Suprapubic skin (tissue), 4 donors: ENCODE results near the gene TMEM109. TPM values are rescaled to one million over a fixed set of nuclear protein-coding genes. Genes with fewer than 3 reads are reported as not detected.
A peak's percentile ranks its signal among the peaks of the same experiment; 100 is the strongest.

Source experiments
- DNase-seq, 2 donors: peaks; one replicate each; pipeline ENCODE4 v3.0.0-alpha.2; 2019; ENCODE audit warnings: low spot score in 2 of 2
- H3K27ac ChIP-seq: fragments of 200-600 bp; sonication (generic); one replicate; pipeline ENCODE4 v1.5.1; 2019
- H3K27me3 ChIP-seq: fragments of 200-600 bp; sonication (generic); one replicate; pipeline ENCODE4 v1.5.1; 2019
- H3K36me3 ChIP-seq: fragments of 200-600 bp; sonication (generic); one replicate; pipeline ENCODE4 v1.5.1; 2019
- H3K4me1 ChIP-seq: fragments of 200-600 bp; sonication (generic); one replicate; pipeline ENCODE4 v1.5.1; 2019
- H3K4me3 ChIP-seq: fragments of 200-600 bp; sonication (generic); one replicate; pipeline ENCODE4 v1.5.1; 2019; ENCODE audit warnings: mild to moderate bottlenecking
- H3K9me3 ChIP-seq: fragments of 200-600 bp; sonication (generic); one replicate; pipeline ENCODE4 v1.5.1; 2019
- EP300 ChIP-seq: sonication (generic); formaldehyde crosslinking; IDR thresholded peaks from one replicate; pipeline ENCODE4 v1.6.1; 2017; ENCODE audit warnings: antibody characterized with exemption
- POLR2A ChIP-seq, 2 donors: fragments of 450-650 bp; IDR thresholded peaks; one replicate each; pipeline ENCODE4 v1.6.1; 2017; ENCODE audit warnings: antibody characterized with exemption in 2 of 2, mild to moderate bottlenecking in 2 of 2, moderate library complexity in 2 of 2
- POLR2AphosphoS5 ChIP-seq, 3 donors: sonication (generic); formaldehyde crosslinking; IDR thresholded peaks; one replicate each; pipeline ENCODE4 v1.6.1; 2017; ENCODE audit warnings: antibody characterized with exemption in 3 of 3
- WGBS: methylation state at CpG from one replicate; pipeline ENCODE4 v1.1.5; 2018; 5-methylcytosine and 5-hydroxymethylcytosine counted together
- total RNA-seq, 4 donors: library from RNA; depleted of rRNA; stranded (reverse); fragments of >200 nt; gene quantifications; one replicate each; pipeline ENCODE4 v1.1.0, GENCODE V29; 2016
- TF ChIP-seq, protein P1 (sequence below), 2 donors: fragments of 200-600 bp in 1 of 2; fragments of 450-650 bp in 1 of 2; sonication (generic) in 1 of 2; IDR thresholded peaks; one replicate each; pipeline ENCODE4 v1.5.1; 2016 to 2019; ENCODE audit warnings: antibody characterized with exemption in 2 of 2, mild to moderate bottlenecking in 1 of 2, moderate library complexity in 1 of 2

TMEM109 gene
- total RNA-seq, 4 donors from 2014 or later = 67.4 to 128 (median 110) TPM

DNA sequence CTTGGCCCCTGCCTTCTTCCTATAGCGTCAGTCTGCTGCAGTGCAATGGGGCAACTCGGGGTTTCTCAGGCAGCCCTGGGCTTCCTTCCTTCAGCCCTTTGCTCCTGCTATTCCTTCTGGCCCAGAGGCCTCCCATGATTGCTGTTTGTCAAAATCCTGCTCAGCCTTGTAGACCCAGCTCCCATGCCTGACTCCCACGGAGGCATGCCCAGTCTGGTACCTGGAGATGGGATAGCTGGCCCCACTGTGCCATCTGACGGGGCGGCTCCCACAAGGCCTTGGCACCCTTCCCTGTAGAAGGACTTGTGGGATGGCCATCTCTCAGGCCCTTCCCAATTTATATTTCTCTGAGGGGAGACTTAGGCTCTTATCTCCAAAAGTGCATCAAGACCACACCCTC lies 56.9 kb downstream of the TMEM109 start:
- 59% methylated on average over 5 of the region's 5 CpGs for WGBS
- TF ChIP-seq EP300 (no peak), POLR2AphosphoS5 (IDR thresholded peaks at IDR 0.05) (no peak), POLR2A (IDR thresholded peaks at IDR 0.05) (no peak)
- TF ChIP-seq, protein P1, sequence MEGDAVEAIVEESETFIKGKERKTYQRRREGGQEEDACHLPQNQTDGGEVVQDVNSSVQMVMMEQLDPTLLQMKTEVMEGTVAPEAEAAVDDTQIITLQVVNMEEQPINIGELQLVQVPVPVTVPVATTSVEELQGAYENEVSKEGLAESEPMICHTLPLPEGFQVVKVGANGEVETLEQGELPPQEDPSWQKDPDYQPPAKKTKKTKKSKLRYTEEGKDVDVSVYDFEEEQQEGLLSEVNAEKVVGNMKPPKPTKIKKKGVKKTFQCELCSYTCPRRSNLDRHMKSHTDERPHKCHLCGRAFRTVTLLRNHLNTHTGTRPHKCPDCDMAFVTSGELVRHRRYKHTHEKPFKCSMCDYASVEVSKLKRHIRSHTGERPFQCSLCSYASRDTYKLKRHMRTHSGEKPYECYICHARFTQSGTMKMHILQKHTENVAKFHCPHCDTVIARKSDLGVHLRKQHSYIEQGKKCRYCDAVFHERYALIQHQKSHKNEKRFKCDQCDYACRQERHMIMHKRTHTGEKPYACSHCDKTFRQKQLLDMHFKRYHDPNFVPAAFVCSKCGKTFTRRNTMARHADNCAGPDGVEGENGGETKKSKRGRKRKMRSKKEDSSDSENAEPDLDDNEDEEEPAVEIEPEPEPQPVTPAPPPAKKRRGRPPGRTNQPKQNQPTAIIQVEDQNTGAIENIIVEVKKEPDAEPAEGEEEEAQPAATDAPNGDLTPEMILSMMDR (IDR thresholded peaks at IDR 0.05) = no peak
- peak in 1 of 2 donors; percentile 30 for DNase-seq
- Histone ChIP-seq H3K36me3 (no peaks in the 10 kb centered on the region), H3K9me3 (no peaks in the 10 kb centered on the region), H3K4me1 (peaks cover 5% of the 10 kb centered on the region), H3K27me3 (no peaks in the 10 kb centered on the region), H3K27ac (no peak overlapping the region), H3K4me3 (no peak overlapping the region)

DNA sequence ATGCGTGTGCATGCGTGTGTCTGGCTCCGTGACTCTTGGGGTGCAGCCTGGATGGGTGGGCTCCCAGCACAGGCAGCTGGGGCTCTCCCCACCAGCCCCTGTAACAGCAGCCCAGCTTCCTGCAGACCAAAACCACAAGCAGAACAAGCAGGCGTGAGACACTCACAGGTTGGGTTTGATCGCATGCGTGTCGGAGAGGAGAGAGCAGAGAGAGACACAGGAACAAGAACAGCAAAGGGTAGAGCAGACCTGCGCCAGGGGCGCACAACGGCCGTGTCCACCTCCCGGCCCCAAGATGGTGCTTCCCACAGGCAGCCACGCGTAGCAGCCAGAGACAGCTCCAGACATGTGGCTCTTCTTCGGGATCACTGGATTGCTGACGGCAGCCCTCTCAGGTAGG lies 57.6 kb downstream of the TMEM109 start, which contains the start of gene CD6:
TSS of gene CD6 (plus strand) at position 161 of the 400 bp plus-strand sequence. CDS start at position 347, 186 bp downstream.
- peak in 1 of 2 donors; percentile 49 for DNase-seq
- Histone ChIP-seq H3K4me1 (peaks cover 5% of the 10 kb centered on the region), H3K27me3 (no peaks in the 10 kb centered on the region), H3K27ac (no peak within 1 kb of the TSS), H3K9me3 (no peaks in the 10 kb centered on the region), H3K4me3 (peak within 1 kb of the TSS; percentile 16), H3K36me3 (no peaks in the 10 kb centered on the region)
- TF ChIP-seq POLR2AphosphoS5 (IDR thresholded peaks at IDR 0.05) (no peak), POLR2A (IDR thresholded peaks at IDR 0.05) (no peak), EP300 (no peak)
- TF ChIP-seq, protein P1 (IDR thresholded peaks at IDR 0.05) = no peak
- 83% methylated on average over 14 of the region's 16 CpGs for WGBS

DNA sequence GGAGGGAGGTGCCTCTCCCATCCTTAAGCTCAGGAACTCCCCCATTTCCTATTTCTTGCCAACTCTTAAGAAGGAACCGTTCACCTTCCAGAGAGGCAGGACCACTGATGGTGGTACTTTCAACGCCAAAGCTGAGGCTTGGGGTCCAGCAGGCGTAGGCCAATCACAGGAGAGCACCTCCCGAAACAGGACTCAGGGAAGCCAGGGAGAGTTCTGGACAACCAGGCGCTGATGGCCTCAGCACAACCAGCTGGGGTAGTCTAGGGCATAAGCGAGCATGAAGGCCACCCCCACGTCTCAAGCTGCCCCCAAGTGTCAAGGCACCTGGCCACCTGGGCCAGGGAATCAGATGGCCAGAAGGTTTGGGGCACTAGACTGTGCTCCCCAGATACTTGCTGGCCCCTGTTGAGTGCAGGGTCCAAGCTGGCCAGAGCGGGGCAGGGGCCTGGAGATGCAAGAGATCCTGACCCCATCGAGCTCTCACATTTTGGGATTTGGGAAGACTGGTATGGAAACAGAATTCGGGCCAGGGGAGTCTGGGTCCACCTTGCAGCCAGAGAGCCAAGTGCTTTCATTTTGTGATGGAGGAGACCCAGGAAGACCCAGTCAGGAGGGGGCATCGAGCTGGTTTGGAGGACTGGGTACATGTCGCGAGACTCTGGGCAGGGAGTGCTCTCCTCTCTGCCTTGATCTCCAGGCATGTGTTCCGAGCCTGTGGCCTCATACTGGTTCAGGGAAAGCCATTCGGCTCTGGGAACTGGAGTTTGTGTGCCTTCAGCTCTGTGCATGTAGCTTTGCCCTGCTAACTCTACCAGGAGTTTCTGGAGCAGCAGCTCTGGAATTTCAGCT lies 58.4 kb downstream of the TMEM109 start:
- H3K27ac ChIP-seq = no peak overlapping the region
- H3K27me3 ChIP-seq = no peaks in the 10 kb centered on the region
- no peak for TF ChIP-seq POLR2AphosphoS5 (IDR thresholded peaks at IDR 0.05)
- TF ChIP-seq POLR2A (IDR thresholded peaks at IDR 0.05) = no peak
- TF ChIP-seq, protein P1 (IDR thresholded peaks at IDR 0.05) = no peak
- TF ChIP-seq EP300 = no peak
- DNase-seq = peak in 1 of 2 donors; percentile 44
- H3K4me1 ChIP-seq = peaks cover 5% of the 10 kb centered on the region
- WGBS = 89% methylated on average over 10 of the region's 15 CpGs
- H3K36me3 ChIP-seq = no peaks in the 10 kb centered on the region
- H3K4me3 ChIP-seq = peak overlapping the region; percentile 16
- no peaks in the 10 kb centered on the region for H3K9me3 ChIP-seq

Other genes with a start within 250 kb of the TMEM109 start
- gene MS4A8, start 214.5 kb upstream of the TMEM109 start, total RNA-seq = not detected
- gene MS4A18, start 189.4 kb upstream of the TMEM109 start, total RNA-seq = not detected
- gene MS4A15, start 157.3 kb upstream of the TMEM109 start, total RNA-seq = not detected
- gene MS4A10, start 128.8 kb upstream of the TMEM109 start, total RNA-seq = not detected
- 10 to 100 TPM; 32.5 to 46.3 (median 40.3) TPM for gene CCDC86, start 72.0 kb upstream of the TMEM109 start, total RNA-seq
- under 1 TPM in 3 of 4 donors, not detected in 1; 0.19 to 0.68 (median 0.34) TPM for gene PTGDR2, start 58.2 kb upstream of the TMEM109 start, total RNA-seq
- gene ZP1, start 46.6 kb upstream of the TMEM109 start, total RNA-seq = 1 to 10 TPM in 1 of 4 donors, under 1 TPM in 1, not detected in 2; 0.94 to 5.5 TPM
- gene PRPF19, start 7.6 kb upstream of the TMEM109 start, total RNA-seq = 100 to 1,000 TPM; 101 to 153 (median 116) TPM
- 1 to 10 TPM; 7.5 to 9.6 (median 8.0) TPM for gene TMEM132A, start 10.3 kb downstream of the TMEM109 start, total RNA-seq
- 10 to 100 TPM in 2 of 4 donors, 1 to 10 TPM in 2; 1.7 to 10.5 (median 9.8) TPM for gene SLC15A3, start 38.0 kb downstream of the TMEM109 start, total RNA-seq
- 1 to 10 TPM in 2 of 4 donors, under 1 TPM in 2; 0.15 to 1.7 (median 1.2) TPM for gene CD6, start 57.5 kb downstream of the TMEM109 start, total RNA-seq
- 1 to 10 TPM in 2 of 4 donors, under 1 TPM in 1, not detected in 1; 0.96 to 1.6 (median 1.2) TPM for gene CD5, start 188.3 kb downstream of the TMEM109 start, total RNA-seq
- 10 to 100 TPM; 26.4 to 36.3 (median 35.7) TPM for gene VPS37C, start 247.3 kb downstream of the TMEM109 start, total RNA-seq